ENCODE data around the gene TSPAN9. TPM values are rescaled to one million over a fixed set of nuclear protein-coding genes. Genes with fewer than 3 reads are reported as not detected.
A peak's percentile ranks its signal among the peaks of the same experiment; 100 is the strongest.

The TSPAN9 gene
- total and polyA plus RNA-seq, 4 donors, result 17.4 to 62.9 (median 34.2) TPM

DNA sequence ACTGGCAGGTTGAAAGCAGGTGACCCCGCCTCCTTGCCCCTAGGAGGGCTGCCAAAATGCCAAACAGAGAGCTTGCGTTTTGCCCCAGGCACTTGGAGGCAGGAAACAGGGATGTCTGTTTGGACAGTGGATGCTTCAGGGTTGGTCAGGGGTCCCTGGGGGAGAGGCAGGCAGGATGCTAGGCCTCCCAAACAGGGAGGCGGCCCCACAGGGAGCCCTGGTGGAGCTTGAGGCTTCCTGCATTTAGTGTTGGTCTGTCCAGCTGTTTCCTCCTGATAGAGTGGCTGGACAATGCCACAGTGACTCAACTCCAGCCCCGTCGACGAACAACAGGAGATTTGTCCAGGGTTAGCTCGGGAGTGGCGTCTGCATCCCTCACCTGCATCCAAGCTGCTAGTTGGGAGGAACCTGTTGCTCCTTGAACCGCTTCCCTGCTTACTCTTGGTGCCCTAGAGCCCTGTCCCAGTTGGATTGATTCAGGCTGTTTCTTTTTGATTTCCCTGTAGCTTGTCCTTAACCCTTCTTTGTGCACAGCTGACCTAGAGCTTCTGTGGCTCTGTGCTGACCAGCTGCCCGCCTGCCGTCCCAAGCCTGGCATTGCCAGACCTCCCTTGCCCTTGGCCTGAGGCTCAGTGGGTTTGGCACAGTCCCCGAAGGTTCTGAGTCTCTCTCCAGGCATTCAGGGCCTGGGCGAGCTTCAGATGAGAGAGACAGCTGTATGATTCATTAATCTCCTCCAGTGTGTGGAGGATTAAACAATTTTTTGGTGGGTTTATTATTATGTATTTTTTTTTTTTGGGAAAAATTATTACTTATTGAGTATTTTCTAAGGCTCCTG is 45.9 kb downstream of the TSPAN9 start (continued):
- TF ChIP-seq, protein P1, sequence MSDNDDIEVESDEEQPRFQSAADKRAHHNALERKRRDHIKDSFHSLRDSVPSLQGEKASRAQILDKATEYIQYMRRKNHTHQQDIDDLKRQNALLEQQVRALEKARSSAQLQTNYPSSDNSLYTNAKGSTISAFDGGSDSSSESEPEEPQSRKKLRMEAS (IDR thresholded peaks at IDR 0.05), result no peak
- TF ChIP-seq, protein P2, sequence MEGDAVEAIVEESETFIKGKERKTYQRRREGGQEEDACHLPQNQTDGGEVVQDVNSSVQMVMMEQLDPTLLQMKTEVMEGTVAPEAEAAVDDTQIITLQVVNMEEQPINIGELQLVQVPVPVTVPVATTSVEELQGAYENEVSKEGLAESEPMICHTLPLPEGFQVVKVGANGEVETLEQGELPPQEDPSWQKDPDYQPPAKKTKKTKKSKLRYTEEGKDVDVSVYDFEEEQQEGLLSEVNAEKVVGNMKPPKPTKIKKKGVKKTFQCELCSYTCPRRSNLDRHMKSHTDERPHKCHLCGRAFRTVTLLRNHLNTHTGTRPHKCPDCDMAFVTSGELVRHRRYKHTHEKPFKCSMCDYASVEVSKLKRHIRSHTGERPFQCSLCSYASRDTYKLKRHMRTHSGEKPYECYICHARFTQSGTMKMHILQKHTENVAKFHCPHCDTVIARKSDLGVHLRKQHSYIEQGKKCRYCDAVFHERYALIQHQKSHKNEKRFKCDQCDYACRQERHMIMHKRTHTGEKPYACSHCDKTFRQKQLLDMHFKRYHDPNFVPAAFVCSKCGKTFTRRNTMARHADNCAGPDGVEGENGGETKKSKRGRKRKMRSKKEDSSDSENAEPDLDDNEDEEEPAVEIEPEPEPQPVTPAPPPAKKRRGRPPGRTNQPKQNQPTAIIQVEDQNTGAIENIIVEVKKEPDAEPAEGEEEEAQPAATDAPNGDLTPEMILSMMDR (IDR thresholded peaks at IDR 0.05; ENCODE audit: low read depth, low read length, missing input control), result peak; percentile 11
- no peak for TF ChIP-seq FOXA2 (IDR thresholded peaks at IDR 0.05)

- Histone ChIP-seq H3K36me3 (ENCODE audit: control insufficient read depth in 4 of 4, insufficient read depth in 3 of 4, low read depth in 1 of 4, low read length in 3 of 4) (no peaks in the 10 kb centered on the region), H3K4me3 (ENCODE audit: low read depth in 1 of 3, low read length in 3 of 3) (no peak overlapping the region), H3K9me3 (ENCODE audit: control insufficient read depth in 4 of 4, low read length in 3 of 4) (peaks cover 0 to 3% (median 0%) of the 10 kb centered on the region in 4 donors), H3K27me3 (ENCODE audit: control insufficient read depth in 4 of 4, insufficient read depth in 4 of 4, low read length in 3 of 4) (no peaks in the 10 kb centered on the region), H3K4me1 (ENCODE audit: control insufficient read depth in 4 of 4, insufficient read depth in 4 of 4, low read length in 3 of 4) (peaks cover 15 to 46% (median 29%) of the 10 kb centered on the region in 4 donors), H3K27ac (ENCODE audit: low read depth in 1 of 2, low read length in 2 of 2) (peak overlapping the region in 1 of 2 donors; percentile 25), H3K9ac (ENCODE audit: low read depth in 1 of 2, low read length in 2 of 2) (no peak overlapping the region)
- DNase-seq (ENCODE audit: low spot score), result no peak
- 62% methylated on average over 4 of the region's 4 CpGs for WGBS
- TF ChIP-seq HNF4A (conservative IDR thresholded peaks at IDR 0.05) (peak in 1 of 2 donors; percentile 38), NR2F2 (IDR thresholded peaks at IDR 0.05) (no peak)
Observed at GRCh38 chr12:3123729-3124128, 46.5 kb downstream of the TSPAN9 start.

- Histone ChIP-seq H3K36me3 (ENCODE audit: control insufficient read depth in 4 of 4, insufficient read depth in 3 of 4, low read depth in 1 of 4, low read length in 3 of 4) (no peaks in the 10 kb centered on the region), H3K4me1 (ENCODE audit: control insufficient read depth in 4 of 4, insufficient read depth in 4 of 4, low read length in 3 of 4) (peaks cover 10 to 34% (median 23%) of the 10 kb centered on the region in 4 donors), H3K9ac (ENCODE audit: low read depth in 1 of 2, low read length in 2 of 2) (no peak overlapping the region), H3K4me3 (ENCODE audit: low read depth in 1 of 3, low read length in 3 of 3) (no peak overlapping the region), H3K9me3 (ENCODE audit: control insufficient read depth in 4 of 4, low read length in 3 of 4) (peaks cover 0 to 3% (median 0%) of the 10 kb centered on the region in 4 donors), H3K27me3 (ENCODE audit: control insufficient read depth in 4 of 4, insufficient read depth in 4 of 4, low read length in 3 of 4) (no peaks in the 10 kb centered on the region), H3K27ac (ENCODE audit: low read depth in 1 of 2, low read length in 2 of 2) (no peak overlapping the region)
- DNase-seq (ENCODE audit: low spot score), result no peak
- TF ChIP-seq EGR1 (IDR thresholded peaks at IDR 0.05; ENCODE audit: low read depth in 2 of 2), result no peak
- TF ChIP-seq RXRA (IDR thresholded peaks at IDR 0.05), result no peak
- TF ChIP-seq HNF4G (IDR thresholded peaks at IDR 0.05), result no peak
- TF ChIP-seq NR2F2 (IDR thresholded peaks at IDR 0.05), result no peak
- no peak for TF ChIP-seq HNF4A (conservative IDR thresholded peaks at IDR 0.05)
- 91% methylated on average over 1 of the region's 1 CpG for WGBS
Observed at GRCh38 chr12:3124917-3125316, 47.7 kb downstream of the TSPAN9 start.

- H3K27me3 ChIP-seq (ENCODE audit: control insufficient read depth in 4 of 4, insufficient read depth in 4 of 4, low read length in 3 of 4), result no peaks in the 10 kb centered on the region
- DNase-seq (ENCODE audit: low spot score), result no peak
- no peaks in the 10 kb centered on the region for H3K36me3 ChIP-seq (ENCODE audit: control insufficient read depth in 4 of 4, insufficient read depth in 3 of 4, low read depth in 1 of 4, low read length in 3 of 4)
- no peak for TF ChIP-seq RXRA (IDR thresholded peaks at IDR 0.05)
- no peak for TF ChIP-seq JUND (IDR thresholded peaks at IDR 0.05)
- TF ChIP-seq, protein P3, sequence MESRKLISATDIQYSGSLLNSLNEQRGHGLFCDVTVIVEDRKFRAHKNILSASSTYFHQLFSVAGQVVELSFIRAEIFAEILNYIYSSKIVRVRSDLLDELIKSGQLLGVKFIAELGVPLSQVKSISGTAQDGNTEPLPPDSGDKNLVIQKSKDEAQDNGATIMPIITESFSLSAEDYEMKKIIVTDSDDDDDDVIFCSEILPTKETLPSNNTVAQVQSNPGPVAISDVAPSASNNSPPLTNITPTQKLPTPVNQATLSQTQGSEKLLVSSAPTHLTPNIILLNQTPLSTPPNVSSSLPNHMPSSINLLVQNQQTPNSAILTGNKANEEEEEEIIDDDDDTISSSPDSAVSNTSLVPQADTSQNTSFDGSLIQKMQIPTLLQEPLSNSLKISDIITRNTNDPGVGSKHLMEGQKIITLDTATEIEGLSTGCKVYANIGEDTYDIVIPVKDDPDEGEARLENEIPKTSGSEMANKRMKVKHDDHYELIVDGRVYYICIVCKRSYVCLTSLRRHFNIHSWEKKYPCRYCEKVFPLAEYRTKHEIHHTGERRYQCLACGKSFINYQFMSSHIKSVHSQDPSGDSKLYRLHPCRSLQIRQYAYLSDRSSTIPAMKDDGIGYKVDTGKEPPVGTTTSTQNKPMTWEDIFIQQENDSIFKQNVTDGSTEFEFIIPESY (IDR thresholded peaks at IDR 0.05), result no peak
- TF ChIP-seq, protein P1 (IDR thresholded peaks at IDR 0.05), result no peak
- TF ChIP-seq EGR1 (IDR thresholded peaks at IDR 0.05; ENCODE audit: low read depth in 2 of 2), result no peak
- no peak for TF ChIP-seq NR2F2 (IDR thresholded peaks at IDR 0.05)
- no peak for TF ChIP-seq HNF4A (conservative IDR thresholded peaks at IDR 0.05)
- TF ChIP-seq TAF1 (conservative IDR thresholded peaks at IDR 0.05), result no peak
- no peak for TF ChIP-seq FOXA2 (IDR thresholded peaks at IDR 0.05)
- no peak for TF ChIP-seq FOXA1 (IDR thresholded peaks at IDR 0.05)
- TF ChIP-seq YY1 (IDR thresholded peaks at IDR 0.05), result no peak
- no peak for TF ChIP-seq HNF4G (IDR thresholded peaks at IDR 0.05)
- TF ChIP-seq, protein P2 (IDR thresholded peaks at IDR 0.05; ENCODE audit: low read depth, low read length, missing input control), result no peak
- no peak for TF ChIP-seq SP1 (IDR thresholded peaks at IDR 0.05)
- TF ChIP-seq, protein P4, sequence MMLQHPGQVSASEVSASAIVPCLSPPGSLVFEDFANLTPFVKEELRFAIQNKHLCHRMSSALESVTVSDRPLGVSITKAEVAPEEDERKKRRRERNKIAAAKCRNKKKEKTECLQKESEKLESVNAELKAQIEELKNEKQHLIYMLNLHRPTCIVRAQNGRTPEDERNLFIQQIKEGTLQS (IDR thresholded peaks at IDR 0.05), result no peak
- H3K4me3 ChIP-seq (ENCODE audit: low read depth in 1 of 3, low read length in 3 of 3), result no peak overlapping the region
- WGBS, result 92% methylated on average over 5 of the region's 5 CpGs
- peaks cover 7 to 34% (median 26%) of the 10 kb centered on the region in 4 donors for H3K4me1 ChIP-seq (ENCODE audit: control insufficient read depth in 4 of 4, insufficient read depth in 4 of 4, low read length in 3 of 4)
- no peak overlapping the region for H3K9ac ChIP-seq (ENCODE audit: low read depth in 1 of 2, low read length in 2 of 2)
- H3K9me3 ChIP-seq (ENCODE audit: control insufficient read depth in 4 of 4, low read length in 3 of 4), result peaks cover 0 to 3% (median 0%) of the 10 kb centered on the region in 4 donors
- H3K27ac ChIP-seq (ENCODE audit: low read depth in 1 of 2, low read length in 2 of 2), result no peak overlapping the region
Observed at GRCh38 chr12:3125674-3126073, 48.5 kb downstream of the TSPAN9 start.

Measured in liver (tissue), 9 donors.